Stomach (tissue), 9 donors: Measurements from ENCODE around the gene ARFGAP1. TPM values are rescaled to one million over a fixed set of nuclear protein-coding genes. Genes with fewer than 3 reads are reported as not detected.

Experiments used
- DNase-seq, 2 donors: peaks; one replicate each; pipeline versions ENCODE4 v3.0.0 to v3.0.0-alpha.2; 2013 to 2019
- H3K27ac ChIP-seq, 5 donors: fragments of 200-600 bp in 4 of 5; sonication (generic) in 4 of 5; one replicate each; pipeline ENCODE4 v1.5.1; 2013 to 2019; ENCODE audit warnings: mild to moderate bottlenecking in 1 of 5, moderate library complexity in 1 of 5
- H3K27me3 ChIP-seq, 3 donors: fragments of 200-600 bp; sonication (generic); one replicate each; pipeline ENCODE4 v1.5.1; 2017 to 2019; ENCODE audit warnings: mixed run types in 1 of 3
- H3K36me3 ChIP-seq, 4 donors: fragments of 200-600 bp; sonication (generic); 1 replicate in 3 of 4; 2 replicates in 1 of 4; pipeline ENCODE4 v1.5.1; 2016 to 2019
- H3K4me1 ChIP-seq, 4 donors: fragments of 200-600 bp; sonication (generic); one replicate each; pipeline ENCODE4 v1.5.1; 2016 to 2019
- H3K4me3 ChIP-seq, 4 donors: fragments of 200-600 bp; sonication (generic) in 3 of 4; one replicate each; pipeline ENCODE4 v1.5.1; 2016 to 2019; ENCODE audit warnings: mild to moderate bottlenecking in 1 of 4
- H3K9me3 ChIP-seq, 4 donors: fragments of 200-600 bp; sonication (generic); one replicate each; pipeline ENCODE4 v1.5.1; 2016 to 2019
- EP300 ChIP-seq: sonication (generic); formaldehyde crosslinking; IDR thresholded peaks from one replicate; pipeline ENCODE4 v1.6.1; 2017; ENCODE audit warnings: antibody characterized with exemption
- POLR2A ChIP-seq, 4 donors: fragments of 450-650 bp; IDR thresholded peaks; one replicate each; pipeline ENCODE4 v1.6.1; 2016; ENCODE audit warnings: antibody characterized with exemption in 4 of 4, control low read depth in 2 of 4, mild to moderate bottlenecking in 1 of 4, moderate library complexity in 1 of 4
- POLR2AphosphoS5 ChIP-seq, 3 donors: sonication (generic); formaldehyde crosslinking; IDR thresholded peaks; one replicate each; pipeline ENCODE4 v1.6.1; 2016; ENCODE audit warnings: antibody characterized with exemption in 3 of 3
- WGBS, 5 donors: extraction: QIAGEN DNeasy Blood & Tissue Kit in 3 of 5; methylation state at CpG; one replicate each; pipeline versions ENCODE4 v1.1.5 to v1.1.7; 2013 to 2018; 5-methylcytosine and 5-hydroxymethylcytosine counted together
- intact Hi-C: fragments of 100-400 bp; cut with DNase I; formaldehyde crosslinking; loops from one replicate; pipeline ENCODE4 v1.15.1; 2023; ENCODE audit warnings: low total_unique reads
- polyA plus RNA-seq, 3 donors: library from polyadenylated mRNA; stranded (reverse); fragments of 200-250 nt; gene quantifications; one replicate each; pipeline ENCODE4 v1.2.3, GENCODE V29; 2013
- total RNA-seq, 5 donors: library from RNA; depleted of rRNA; stranded (reverse); fragments of >200 nt; gene quantifications; one replicate each; pipeline versions ENCODE4 v1.1.0 to v1.2.3, GENCODE V29; 2014 to 2016
- TF ChIP-seq, protein P1 (sequence below), 7 experiments: fragments of 450-650 bp in 4 of 7; fragments of 200-600 bp in 3 of 7; sonication (generic) in 3 of 7; IDR thresholded peaks; one replicate each; pipeline ENCODE4 v1.5.1; 2016 to 2019; ENCODE audit warnings: antibody characterized with exemption in 7 of 7, control low read depth in 2 of 7, mild to moderate bottlenecking in 1 of 7
- donor health status: healthy with polysubstance abuse.
- donor health status: Bipolar disorder and iron deficiency.
- donor health status: healthy.

Gene ARFGAP1
- total and polyA plus RNA-seq, 8 donors, result 51.3 to 146 (median 59.4) TPM

DNA sequence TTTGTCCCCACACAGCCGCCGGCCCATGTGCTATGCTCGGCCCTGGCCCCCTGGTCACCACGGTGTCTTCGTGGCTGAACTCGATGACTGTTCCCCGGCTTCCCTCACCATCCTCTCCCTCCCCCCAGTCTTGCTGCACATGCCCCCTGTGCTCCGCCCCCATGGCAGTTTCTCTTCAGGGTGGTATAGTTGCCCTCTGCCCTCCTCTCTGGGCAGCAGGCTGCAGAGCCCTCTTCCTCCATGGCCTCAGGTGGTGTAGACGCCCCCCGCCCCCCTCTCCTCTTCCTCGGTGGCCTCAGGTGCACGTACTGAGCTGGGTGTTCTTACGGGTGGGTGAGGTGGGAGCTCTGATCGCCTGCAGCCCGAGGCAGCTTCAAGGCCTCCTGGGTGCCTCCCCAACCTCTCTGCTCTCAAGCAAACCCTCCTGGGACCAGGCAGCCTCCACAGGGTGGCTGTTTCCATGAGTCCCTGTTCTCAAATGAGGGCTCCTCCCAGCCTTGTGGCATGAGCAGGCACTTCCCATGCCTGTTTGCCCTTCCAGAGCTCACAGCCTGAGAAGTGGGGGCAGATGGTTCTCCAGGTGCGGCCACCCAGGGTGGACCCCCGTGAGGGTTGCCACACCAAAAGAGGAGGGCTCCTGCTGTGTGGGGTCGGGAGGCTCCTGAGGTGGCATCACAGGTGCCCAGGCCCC, 45.1 kb downstream of the ARFGAP1 start:
- Histone ChIP-seq H3K27me3 (peaks cover 0 to 90% (median 25%) of the 10 kb centered on the region in 3 donors), H3K36me3 (no peaks in the 10 kb centered on the region), H3K4me1 (no peaks in the 10 kb centered on the region), H3K9me3 (no peaks in the 10 kb centered on the region), H3K27ac (no peak overlapping the region), H3K4me3 (no peak overlapping the region)
- no peak for DNase-seq
- intact Hi-C loops, result no loop called here
- TF ChIP-seq POLR2AphosphoS5 (IDR thresholded peaks at IDR 0.05) (no peak), POLR2A (IDR thresholded peaks at IDR 0.05) (no peak), EP300 (no peak)
- TF ChIP-seq, protein P1, sequence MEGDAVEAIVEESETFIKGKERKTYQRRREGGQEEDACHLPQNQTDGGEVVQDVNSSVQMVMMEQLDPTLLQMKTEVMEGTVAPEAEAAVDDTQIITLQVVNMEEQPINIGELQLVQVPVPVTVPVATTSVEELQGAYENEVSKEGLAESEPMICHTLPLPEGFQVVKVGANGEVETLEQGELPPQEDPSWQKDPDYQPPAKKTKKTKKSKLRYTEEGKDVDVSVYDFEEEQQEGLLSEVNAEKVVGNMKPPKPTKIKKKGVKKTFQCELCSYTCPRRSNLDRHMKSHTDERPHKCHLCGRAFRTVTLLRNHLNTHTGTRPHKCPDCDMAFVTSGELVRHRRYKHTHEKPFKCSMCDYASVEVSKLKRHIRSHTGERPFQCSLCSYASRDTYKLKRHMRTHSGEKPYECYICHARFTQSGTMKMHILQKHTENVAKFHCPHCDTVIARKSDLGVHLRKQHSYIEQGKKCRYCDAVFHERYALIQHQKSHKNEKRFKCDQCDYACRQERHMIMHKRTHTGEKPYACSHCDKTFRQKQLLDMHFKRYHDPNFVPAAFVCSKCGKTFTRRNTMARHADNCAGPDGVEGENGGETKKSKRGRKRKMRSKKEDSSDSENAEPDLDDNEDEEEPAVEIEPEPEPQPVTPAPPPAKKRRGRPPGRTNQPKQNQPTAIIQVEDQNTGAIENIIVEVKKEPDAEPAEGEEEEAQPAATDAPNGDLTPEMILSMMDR (IDR thresholded peaks at IDR 0.05), result no peak
- WGBS, 5 donors, result 76 to 84% (median 77%) methylated on average over 17 to 18 of the region's 18 CpGs

DNA sequence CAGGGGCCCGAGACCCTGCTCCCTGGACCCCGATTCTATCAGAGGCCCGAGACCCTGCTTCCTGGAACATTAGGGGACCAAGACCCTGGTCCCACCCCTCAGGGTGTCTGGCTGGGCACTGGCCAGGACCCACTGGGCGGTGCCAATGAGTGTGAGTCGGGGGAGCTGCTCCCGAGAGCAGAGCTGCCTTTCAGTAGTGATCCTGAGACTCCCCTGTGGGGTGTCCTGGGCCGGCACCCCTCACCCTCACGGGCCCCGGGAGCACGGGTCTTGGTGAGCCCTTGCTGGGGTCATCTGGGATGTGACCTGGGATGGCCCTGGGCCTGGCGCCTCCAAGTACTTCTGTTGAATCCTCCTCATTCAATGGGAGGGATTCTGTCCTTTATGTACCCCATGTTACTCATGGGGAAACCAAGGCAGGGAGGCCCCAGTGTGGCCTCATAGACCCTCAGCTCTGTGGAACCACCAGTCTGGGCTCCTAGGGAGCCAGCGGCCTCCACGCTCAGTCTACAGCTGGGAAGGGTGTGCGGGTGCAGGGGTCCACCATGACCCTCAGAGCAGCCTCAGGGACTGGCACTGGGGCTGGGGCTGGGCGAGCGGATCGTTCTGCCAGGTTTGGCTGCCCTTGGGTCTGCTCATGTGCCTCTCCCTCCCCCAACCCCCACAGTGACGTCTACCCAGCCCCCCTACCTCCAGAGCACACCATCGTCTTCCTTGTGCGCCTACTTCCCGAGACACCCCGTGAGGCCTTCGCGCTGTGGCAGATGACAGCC, 46.0 kb downstream of the ARFGAP1 start:
- Histone ChIP-seq H3K27ac (no peak overlapping the region), H3K36me3 (no peaks in the 10 kb centered on the region), H3K27me3 (peaks cover 0 to 90% (median 27%) of the 10 kb centered on the region in 3 donors), H3K9me3 (no peaks in the 10 kb centered on the region), H3K4me3 (no peak overlapping the region), H3K4me1 (no peaks in the 10 kb centered on the region)
- DNase-seq, result no peak
- intact Hi-C loops, result no loop called here
- no peak for TF ChIP-seq EP300
- TF ChIP-seq, protein P1 (IDR thresholded peaks at IDR 0.05), result no peak
- WGBS, 5 donors, result 79 to 94% (median 86%) methylated on average over 18 to 24 of the region's 24 CpGs

DNA sequence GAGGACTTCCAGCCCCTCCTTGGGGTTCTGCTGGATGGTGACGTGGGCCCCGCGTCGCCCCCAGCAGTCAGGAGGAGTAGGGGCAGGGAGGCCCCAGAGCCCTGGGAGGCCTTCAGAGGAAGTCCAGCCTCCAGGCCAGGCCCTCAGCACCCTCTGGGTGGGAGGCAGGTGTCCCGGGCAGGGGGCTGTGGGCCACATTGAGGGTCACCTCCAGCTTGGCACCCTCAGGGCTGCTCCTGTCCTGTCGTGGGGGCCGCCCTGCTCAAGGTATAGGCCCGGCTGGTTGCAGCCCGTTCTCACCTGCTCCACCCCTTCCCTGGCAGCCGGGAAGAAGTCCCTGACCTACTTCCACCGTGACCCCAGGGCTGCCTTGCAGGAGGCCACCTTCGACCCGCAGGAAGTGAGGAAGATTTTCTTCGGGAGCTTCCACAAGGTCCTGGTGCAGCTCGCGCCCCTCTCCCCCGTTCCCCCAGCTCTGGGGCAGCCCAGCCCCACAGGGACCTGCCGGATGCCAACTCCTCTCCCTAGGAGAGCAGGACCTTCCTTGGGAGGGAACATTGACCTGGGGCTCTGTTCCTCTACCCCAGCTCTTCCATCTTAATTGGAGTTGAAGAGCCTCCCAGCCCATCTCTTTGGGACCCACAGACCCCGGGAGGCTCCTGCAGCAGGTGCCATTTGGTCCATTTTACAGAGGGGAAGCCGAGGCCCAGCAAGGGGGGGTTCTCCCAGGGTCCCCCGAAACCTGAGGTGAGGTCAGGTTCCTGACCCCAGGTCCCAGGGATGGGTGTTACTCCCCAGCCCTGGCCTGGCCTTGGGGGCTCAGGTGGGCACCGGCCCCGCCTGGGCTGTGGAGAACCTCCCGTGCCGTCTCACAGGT, 46.8 kb downstream of the ARFGAP1 start:
- H3K36me3 ChIP-seq, result no peaks in the 10 kb centered on the region
- no peak overlapping the region for H3K27ac ChIP-seq
- WGBS, 5 donors, result 71 to 88% (median 73%) methylated on average over 8 to 25 of the region's 25 CpGs
- no peaks in the 10 kb centered on the region for H3K9me3 ChIP-seq
- no peak overlapping the region for H3K4me3 ChIP-seq
- H3K27me3 ChIP-seq, result peaks cover 0 to 87% (median 22%) of the 10 kb centered on the region in 3 donors
- intact Hi-C loops, result no loop called here
- no peak for DNase-seq
- no peak for TF ChIP-seq POLR2A (IDR thresholded peaks at IDR 0.05)
- TF ChIP-seq, protein P1 (IDR thresholded peaks at IDR 0.05), result no peak
- no peak for TF ChIP-seq POLR2AphosphoS5 (IDR thresholded peaks at IDR 0.05)
- TF ChIP-seq EP300, result no peak
- H3K4me1 ChIP-seq, result no peaks in the 10 kb centered on the region

DNA sequence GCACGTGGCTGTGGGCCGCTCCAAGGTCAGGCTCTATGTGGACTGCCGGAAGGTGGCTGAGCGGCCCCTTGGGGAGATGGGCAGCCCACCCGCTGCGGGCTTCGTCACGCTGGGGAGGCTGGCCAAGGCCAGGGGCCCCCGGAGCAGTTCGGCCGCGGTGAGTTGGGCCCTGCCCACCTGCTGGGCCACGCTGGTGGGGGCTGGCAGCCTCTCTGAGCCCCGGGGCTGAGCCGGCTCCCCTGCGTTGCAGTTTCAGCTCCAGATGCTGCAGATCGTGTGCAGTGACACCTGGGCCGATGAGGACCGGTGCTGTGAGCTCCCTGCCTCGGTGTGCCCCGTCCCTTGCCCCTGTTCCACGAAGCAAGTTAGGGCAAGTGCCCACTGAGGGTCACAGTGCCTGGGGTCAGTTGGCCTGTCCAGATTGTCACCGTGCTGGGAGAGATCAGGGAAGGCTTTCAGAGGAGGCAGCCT, 47.5 kb downstream of the ARFGAP1 start:
- DNase-seq, result no peak
- H3K4me3 ChIP-seq, result no peak overlapping the region
- H3K4me1 ChIP-seq, result no peaks in the 10 kb centered on the region
- intact Hi-C loops, result no loop called here
- peaks cover 0 to 87% (median 25%) of the 10 kb centered on the region in 3 donors for H3K27me3 ChIP-seq
- no peak overlapping the region for H3K27ac ChIP-seq
- WGBS, 5 donors, result 79 to 88% (median 83%) methylated on average over 12 to 23 of the region's 23 CpGs
- no peaks in the 10 kb centered on the region for H3K9me3 ChIP-seq
- H3K36me3 ChIP-seq, result no peaks in the 10 kb centered on the region
- TF ChIP-seq POLR2A (IDR thresholded peaks at IDR 0.05) (no peak), EP300 (no peak), POLR2AphosphoS5 (IDR thresholded peaks at IDR 0.05) (no peak)
- TF ChIP-seq, protein P1 (IDR thresholded peaks at IDR 0.05), result no peak
